SU-DHL-6 (cell line): Measurements from ENCODE around the gene CPHXL.

Source experiments
- H2AFZ ChIP-seq: fragments of 200-600 bp; sonication (generic); 2 replicates; pipeline ENCODE4 v1.6.1; 2014; ENCODE audit warnings: low read depth, mild to moderate bottlenecking, moderate library complexity, mixed read lengths, antibody characterized with exemption, low read length; ENCODE audit not compliant: severe bottlenecking
- H3F3A ChIP-seq: fragments of 200-600 bp; shearing (Covaris generic); 2 replicates; pipeline ENCODE4 v1.6.0; 2016; ENCODE audit warnings: antibody characterized with exemption, mild to moderate bottlenecking; ENCODE audit not compliant: insufficient read depth
- H3K27ac ChIP-seq: fragments of 200-600 bp; sonication (generic); 2 replicates; pipeline ENCODE4 v1.5.1; 2016; ENCODE audit warnings: low read depth, mild to moderate bottlenecking, low read length, moderate library complexity, mixed read lengths
- H3K27me3 ChIP-seq: fragments of 200-600 bp; sonication (generic), shearing (Covaris generic); 2 replicates; pipeline ENCODE4 v1.6.0; 2014; ENCODE audit warnings: mild to moderate bottlenecking, low read length
- H3K36me3 ChIP-seq: fragments of 200-600 bp; sonication (generic); 2 replicates; pipeline ENCODE4 v1.6.1; 2014; ENCODE audit warnings: mild to moderate bottlenecking, low read length, mixed read lengths
- H3K4me2 ChIP-seq: fragments of 300-600, 200-600 bp; shearing (Covaris generic), sonication (generic); 2 replicates; pipeline ENCODE4 v1.6.0; 2014; ENCODE audit warnings: low read length, low read depth, mild to moderate bottlenecking; ENCODE audit not compliant: poor library complexity, severe bottlenecking
- H3K4me3 ChIP-seq: fragments of 200-600 bp; sonication (generic); 2 replicates; pipeline ENCODE4 v1.5.1; 2014; ENCODE audit warnings: antibody characterized with exemption, low read length, mild to moderate bottlenecking, mixed read lengths; ENCODE audit not compliant: insufficient read depth, poor library complexity, severe bottlenecking
- H3K79me2 ChIP-seq: fragments of 200-600 bp; sonication (generic); 2 replicates; pipeline ENCODE4 v1.6.1; 2014; ENCODE audit warnings: mild to moderate bottlenecking, low read length, moderate library complexity; ENCODE audit not compliant: insufficient read depth
- H3K9ac ChIP-seq: fragments of 200-600 bp; sonication (generic); 2 replicates; pipeline ENCODE4 v1.7.0; 2014; ENCODE audit warnings: mild to moderate bottlenecking, low read length
- H3K9me2 ChIP-seq: fragments of 200-600 bp; sonication (generic); replicated peaks from 2 replicates; pipeline ENCODE4 v1.6.1; 2014; ENCODE audit warnings: low read length; ENCODE audit not compliant: insufficient read depth
- H3K9me3 ChIP-seq: fragments of 200-600 bp; sonication (generic); 2 replicates; pipeline ENCODE4 v1.6.1; 2014; ENCODE audit warnings: low read length, mixed read lengths; ENCODE audit not compliant: insufficient read depth
- H4K20me1 ChIP-seq: fragments of 200-600 bp; sonication (generic); 2 replicates; pipeline ENCODE4 v1.6.1; 2014; ENCODE audit warnings: low read depth, mild to moderate bottlenecking, antibody characterized with exemption, low read length, moderate library complexity, mixed read lengths
- EZH2phosphoT487 ChIP-seq: fragments of 200-600 bp; sonication (generic), shearing (Covaris generic); conservative IDR thresholded peaks from 2 replicates; pipeline ENCODE4 v1.6.1; 2018; ENCODE audit warnings: mild to moderate bottlenecking, antibody characterized with exemption, low read length, moderate library complexity, mixed read lengths
- TF ChIP-seq, protein P1 (sequence below): fragments of 200-600 bp; sonication (generic); IDR thresholded peaks from one replicate; pipeline ENCODE4 v1.5.1; 2017; ENCODE audit warnings: antibody characterized with exemption, mild to moderate bottlenecking, low read length, moderate library complexity; ENCODE audit not compliant: insufficient read depth, poor library complexity, severe bottlenecking

Gene CPHXL

DNA sequence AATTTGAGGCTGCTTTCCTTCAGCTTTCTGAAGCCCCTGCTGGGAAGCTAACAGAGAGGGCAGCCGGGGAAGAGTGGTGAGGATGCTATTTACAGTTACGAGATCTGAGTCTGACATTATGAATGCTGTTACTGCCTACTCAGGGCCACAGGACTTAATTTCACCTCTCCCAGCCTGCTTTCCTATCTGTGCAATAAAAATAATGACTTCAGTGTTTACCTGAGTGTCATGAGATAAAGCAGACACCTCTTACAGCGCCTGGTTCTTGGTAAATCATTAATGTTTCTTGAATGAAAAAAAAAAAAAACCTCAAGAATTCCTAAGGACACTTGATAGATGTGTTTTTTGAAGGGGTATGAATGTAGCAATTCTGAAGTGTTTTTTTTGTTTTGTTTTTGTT is 24.2 kb upstream of the CPHXL start:
- Histone ChIP-seq H3K9me2 (no peaks in the 10 kb centered on the region), H3K4me3 (no peak overlapping the region), H3K79me2 (no peaks in the 10 kb centered on the region), H3K36me3 (no peaks in the 10 kb centered on the region), H3K9me3 (no peaks in the 10 kb centered on the region), H3K27me3 (no peaks in the 10 kb centered on the region), H4K20me1 (no peaks in the 10 kb centered on the region), H2AFZ (no peak overlapping the region), H3K27ac (no peak overlapping the region), H3K4me2 (no peak overlapping the region), H3F3A (no peaks in the 10 kb centered on the region), H3K9ac (no peak overlapping the region)
- TF ChIP-seq EZH2phosphoT487: no peak
- TF ChIP-seq, protein P1, sequence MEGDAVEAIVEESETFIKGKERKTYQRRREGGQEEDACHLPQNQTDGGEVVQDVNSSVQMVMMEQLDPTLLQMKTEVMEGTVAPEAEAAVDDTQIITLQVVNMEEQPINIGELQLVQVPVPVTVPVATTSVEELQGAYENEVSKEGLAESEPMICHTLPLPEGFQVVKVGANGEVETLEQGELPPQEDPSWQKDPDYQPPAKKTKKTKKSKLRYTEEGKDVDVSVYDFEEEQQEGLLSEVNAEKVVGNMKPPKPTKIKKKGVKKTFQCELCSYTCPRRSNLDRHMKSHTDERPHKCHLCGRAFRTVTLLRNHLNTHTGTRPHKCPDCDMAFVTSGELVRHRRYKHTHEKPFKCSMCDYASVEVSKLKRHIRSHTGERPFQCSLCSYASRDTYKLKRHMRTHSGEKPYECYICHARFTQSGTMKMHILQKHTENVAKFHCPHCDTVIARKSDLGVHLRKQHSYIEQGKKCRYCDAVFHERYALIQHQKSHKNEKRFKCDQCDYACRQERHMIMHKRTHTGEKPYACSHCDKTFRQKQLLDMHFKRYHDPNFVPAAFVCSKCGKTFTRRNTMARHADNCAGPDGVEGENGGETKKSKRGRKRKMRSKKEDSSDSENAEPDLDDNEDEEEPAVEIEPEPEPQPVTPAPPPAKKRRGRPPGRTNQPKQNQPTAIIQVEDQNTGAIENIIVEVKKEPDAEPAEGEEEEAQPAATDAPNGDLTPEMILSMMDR: no peak

DNA sequence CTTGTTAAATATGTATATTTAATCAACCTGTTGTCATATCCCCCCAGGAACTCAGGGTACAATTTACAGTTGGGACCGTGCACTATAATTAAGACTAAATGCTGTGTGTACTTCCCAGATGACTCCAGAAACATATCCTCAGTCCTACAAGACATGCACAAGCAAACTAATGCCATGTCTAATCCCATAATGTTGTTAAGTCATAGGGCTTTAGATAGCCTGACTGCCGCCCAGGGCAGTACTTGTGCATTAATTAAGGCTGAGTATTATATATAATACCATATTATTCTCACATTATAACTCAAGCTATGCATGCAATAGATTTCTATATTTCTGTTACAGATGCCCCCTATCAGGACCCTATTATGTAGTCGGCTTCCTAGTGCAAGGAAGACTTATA is 20.1 kb upstream of the CPHXL start:
- Histone ChIP-seq H3K27me3 (no peaks in the 10 kb centered on the region), H3K9me3 (peaks cover 22% of the 10 kb centered on the region; the same call in 1 of the 2 replicates), H3K4me2 (no peak overlapping the region), H3K79me2 (no peaks in the 10 kb centered on the region), H3K4me3 (no peak overlapping the region), H2AFZ (no peak overlapping the region), H3K9ac (no peak overlapping the region), H3K27ac (no peak overlapping the region), H3F3A (no peaks in the 10 kb centered on the region), H3K36me3 (0 out of 2 replicates have a peak, but pooled peaks cover 2% of the 10 kb centered on the region), H3K9me2 (no peaks in the 10 kb centered on the region), H4K20me1 (no peaks in the 10 kb centered on the region)
- no peak for TF ChIP-seq EZH2phosphoT487
- TF ChIP-seq, protein P1: no peak

DNA sequence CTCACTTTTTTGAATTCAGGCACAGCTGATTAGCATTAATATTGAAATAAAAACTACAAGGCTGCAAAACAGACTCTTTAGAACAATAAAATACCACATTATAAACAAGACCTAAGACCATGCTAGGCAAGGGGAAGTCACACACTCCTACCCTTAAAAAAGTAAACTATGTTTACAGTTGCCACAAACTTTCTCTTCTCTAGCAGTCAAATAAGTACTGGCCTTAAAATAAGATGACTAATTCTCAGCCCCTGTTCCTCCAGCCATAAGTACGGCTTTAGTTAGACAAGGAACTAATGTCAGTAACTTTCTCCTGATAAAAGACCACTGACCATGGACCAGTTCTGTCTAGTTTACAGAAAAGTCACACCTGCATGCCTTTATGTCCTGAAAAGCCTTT is 19.5 kb upstream of the CPHXL start:
- Histone ChIP-seq H3K9ac (no peak overlapping the region), H2AFZ (no peak overlapping the region), H3K4me3 (no peak overlapping the region), H3K27me3 (no peaks in the 10 kb centered on the region), H4K20me1 (no peaks in the 10 kb centered on the region), H3K4me2 (no peak overlapping the region), H3K36me3 (0 out of 2 replicates have a peak, but pooled peaks cover 2% of the 10 kb centered on the region), H3F3A (no peaks in the 10 kb centered on the region), H3K9me2 (no peaks in the 10 kb centered on the region), H3K27ac (no peak overlapping the region), H3K79me2 (no peaks in the 10 kb centered on the region), H3K9me3 (peaks cover 26% of the 10 kb centered on the region; the same call in 1 of the 2 replicates)
- no peak for TF ChIP-seq EZH2phosphoT487
- TF ChIP-seq, protein P1: no peak

DNA sequence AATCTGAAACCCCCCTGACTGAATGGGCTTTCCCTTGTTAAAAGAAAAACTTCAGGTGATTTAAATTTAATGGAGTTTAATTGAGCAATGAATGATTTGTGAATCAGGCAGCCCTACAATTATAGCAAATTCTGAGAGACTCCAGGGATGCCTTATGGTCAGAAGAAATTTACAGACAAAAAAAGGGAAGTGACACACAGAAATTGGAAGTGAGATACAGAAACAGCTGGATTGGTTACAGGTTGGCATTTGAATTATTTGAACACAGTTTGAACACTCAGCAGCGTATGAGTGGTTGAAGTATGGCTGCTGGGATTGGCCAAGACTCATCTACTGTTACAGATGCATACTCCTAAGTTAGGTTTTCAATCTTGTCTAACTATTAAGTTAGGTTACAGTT is 19.0 kb upstream of the CPHXL start:
- 0 out of 2 replicates have a peak, but pooled peaks cover 2% of the 10 kb centered on the region for H3K36me3 ChIP-seq
- H3K9ac ChIP-seq: no peak overlapping the region
- H3F3A ChIP-seq: no peaks in the 10 kb centered on the region
- no peak overlapping the region for H3K27ac ChIP-seq
- no peaks in the 10 kb centered on the region for H4K20me1 ChIP-seq
- no peaks in the 10 kb centered on the region for H3K27me3 ChIP-seq
- H3K4me3 ChIP-seq: no peak overlapping the region
- TF ChIP-seq, protein P1: no peak
- TF ChIP-seq EZH2phosphoT487: no peak
- H3K4me2 ChIP-seq: no peak overlapping the region
- H2AFZ ChIP-seq: no peak overlapping the region
- no peaks in the 10 kb centered on the region for H3K79me2 ChIP-seq
- no peaks in the 10 kb centered on the region for H3K9me2 ChIP-seq
- H3K9me3 ChIP-seq: peaks cover 29% of the 10 kb centered on the region; the same call in 1 of the 2 replicates
